ENCODE measurements around the gene NCAPD2.
"Not testable (repeated sequence)": the region's sequence is repeated elsewhere in the genome, so short reads cannot be mapped to it uniquely, and the experiment has no call there.

Gene NCAPD2

GRCh38 chr12:6488240-6488639 is 5.7 kb upstream of the NCAPD2 start:
- no peak for TF ChIP-seq CTCF (IDR thresholded peaks at IDR 0.05; ENCODE audit: low read depth, low read length, missing control alignments)
- no peak for DNase-seq (ENCODE audit: low read depth)
- H3K4me3 ChIP-seq (ENCODE audit: low read depth, low read length) = no peak overlapping the region

GRCh38 chr12:6489449-6489848 is 4.5 kb upstream of the NCAPD2 start:
- TF ChIP-seq CTCF (IDR thresholded peaks at IDR 0.05; ENCODE audit: low read depth, low read length, missing control alignments) = no peak
- DNase-seq (ENCODE audit: low read depth) = no peak
- no peak overlapping the region for H3K4me3 ChIP-seq (ENCODE audit: low read depth, low read length)

- not testable (repeated sequence) for DNase-seq (ENCODE audit: low read depth); H3K4me3 ChIP-seq (ENCODE audit: low read depth, low read length)
These were observed 3.2 kb upstream of the NCAPD2 start for GRCh38 chr12:6490673-6491072.

- TF ChIP-seq CTCF (IDR thresholded peaks at IDR 0.05; ENCODE audit: low read depth, low read length, missing control alignments) = no peak
- peak; percentile 85 for DNase-seq (ENCODE audit: low read depth)
- H3K4me3 ChIP-seq (ENCODE audit: low read depth, low read length) = peak within 1 kb of the TSS; percentile 90
These were observed 935 bp upstream of the NCAPD2 start, which contains the start of gene MRPL51 for GRCh38 chr12:6492838-6493496. MRPL51 (minus strand) TSS chr12:6493262; CDS start chr12:6493136, 126 bp downstream.

GRCh38 chr12:6494258-6494743 is 399 bp downstream of the NCAPD2 start:
- peak; percentile 24 for TF ChIP-seq CTCF (IDR thresholded peaks at IDR 0.05; ENCODE audit: low read depth, low read length, missing control alignments)

GRCh38 chr12:6494968-6495367 is 1.1 kb downstream of the NCAPD2 start:
- peak overlapping the region; percentile 90 for H3K4me3 ChIP-seq (ENCODE audit: low read depth, low read length)
- DNase-seq (ENCODE audit: low read depth) = no peak
- no peak for TF ChIP-seq CTCF (IDR thresholded peaks at IDR 0.05; ENCODE audit: low read depth, low read length, missing control alignments)

More at GRCh38 chr12:6494258-6494743, 399 bp downstream of the NCAPD2 start:
- H3K4me3 ChIP-seq (ENCODE audit: low read depth, low read length) = peak overlapping the region; percentile 90
- DNase-seq (ENCODE audit: low read depth) = peak; percentile 8

GRCh38 chr12:6497291-6497690 is 3.4 kb downstream of the NCAPD2 start:
- DNase-seq (ENCODE audit: low read depth); H3K4me3 ChIP-seq (ENCODE audit: low read depth, low read length): not testable (repeated sequence)

- no peak overlapping the region for H3K4me3 ChIP-seq (ENCODE audit: low read depth, low read length)
- no peak for DNase-seq (ENCODE audit: low read depth)
- TF ChIP-seq CTCF (IDR thresholded peaks at IDR 0.05; ENCODE audit: low read depth, low read length, missing control alignments) = no peak
These were observed 6.6 kb downstream of the NCAPD2 start for GRCh38 chr12:6500466-6500865.

Data from GM12864 (cell line).